Activated T-cell treated with anti-CD3 and anti-CD28 coated beads for 24 hours (primary cell): ENCODE measurements around the gene TPM1.

ENCODE experiments used
- DNase-seq: peaks from one replicate; pipeline ENCODE4 v3.0.0-alpha.2; 2020; ENCODE audit warnings: low read depth

The TPM1 gene

GRCh38 chr15:63054985-63055384 is 12.4 kb downstream of the TPM1 start:
- DNase-seq: no peak

GRCh38 chr15:63056829-63057228 is 14.3 kb downstream of the TPM1 start:
- DNase-seq: no peak

GRCh38 chr15:63057468-63058345 is 15.2 kb downstream of the TPM1 start:
- DNase-seq: no peak

- DNase-seq: no peak
Observed at GRCh38 chr15:63059075-63059474, 16.5 kb downstream of the TPM1 start.

- DNase-seq: no peak
Observed at GRCh38 chr15:63059573-63060216, 17.1 kb downstream of the TPM1 start.

GRCh38 chr15:63060699-63061098 is 18.2 kb downstream of the TPM1 start:
- no peak for DNase-seq

- DNase-seq: no peak
Observed at GRCh38 chr15:63061975-63062374, 19.4 kb downstream of the TPM1 start.

- no peak for DNase-seq
Observed at GRCh38 chr15:63063164-63063756, 20.7 kb downstream of the TPM1 start.

- DNase-seq: no peak
Observed at GRCh38 chr15:63063877-63064409, 21.4 kb downstream of the TPM1 start.

- no peak for DNase-seq
Observed at GRCh38 chr15:63065262-63066221, 23.0 kb downstream of the TPM1 start.

GRCh38 chr15:63066272-63066671 is 23.7 kb downstream of the TPM1 start:
- no peak for DNase-seq

- DNase-seq: no peak
Observed at GRCh38 chr15:63067306-63067705, 24.8 kb downstream of the TPM1 start.

- DNase-seq: no peak
Observed at GRCh38 chr15:63067976-63068743, 25.6 kb downstream of the TPM1 start.

GRCh38 chr15:63069616-63070090 is 27.1 kb downstream of the TPM1 start:
- no peak for DNase-seq

GRCh38 chr15:63070681-63071129 is 28.2 kb downstream of the TPM1 start:
- no peak for DNase-seq

- DNase-seq: no peak
Observed at GRCh38 chr15:63071288-63071909, 28.9 kb downstream of the TPM1 start.

GRCh38 chr15:63072023-63072650 is 29.6 kb downstream of the TPM1 start:
- DNase-seq: no peak

GRCh38 chr15:63072809-63073277 is 30.3 kb downstream of the TPM1 start:
- DNase-seq: no peak

- DNase-seq: no peak
Observed at GRCh38 chr15:63073497-63074172, 31.1 kb downstream of the TPM1 start.
